ENCODE data around the gene CHD6. TPM values are rescaled to one million over a fixed set of nuclear protein-coding genes. Genes with fewer than 3 reads are reported as not detected.

The CHD6 gene
- total RNA-seq, 1 experiment from 2014 or later = 51.1 TPM

GRCh38 chr20:41594514-41595322, 23.5 kb downstream of the CHD6 start:
- Histone ChIP-seq H3K36me3 (ENCODE audit: low read depth) (peaks cover 14% of the 10 kb centered on the region; the same call in 1 of the 2 replicates), H4K20me1 (ENCODE audit: insufficient read depth) (no peaks in the 10 kb centered on the region), H3K27ac (no peak overlapping the region), H2AFZ (no peak overlapping the region), H3K9me3 (ENCODE audit: insufficient read depth, low read depth) (peaks cover 10% of the 10 kb centered on the region; the same call in 1 of the 2 replicates), H3K79me2 (ENCODE audit: low read depth) (peaks cover 64% of the 10 kb centered on the region), H3F3A (ENCODE audit: insufficient read depth, low read depth) (no peaks in the 10 kb centered on the region), H3K9me2 (ENCODE audit: insufficient read depth) (no peaks in the 10 kb centered on the region), H3K4me3 (no peak overlapping the region), H3K4me2 (no peak overlapping the region), H3K27me3 (ENCODE audit: insufficient read depth, low read depth) (no peaks in the 10 kb centered on the region), H3K4me1 (replicated peaks; ENCODE audit: insufficient read depth) (no peaks in the 10 kb centered on the region)
- DNase-seq = no peak
- ChIA-PET POLR2A (ENCODE audit: unreplicated experiment) (no interaction called here), CTCF (no interaction called here)
- BruUV-seq (replicated peaks) = no TSS peak
- TF ChIP-seq EZH2 (IDR thresholded peaks at IDR 0.05; ENCODE audit: low read depth) = no peak
- no peak for TF ChIP-seq CTCF (conservative IDR thresholded peaks at IDR 0.05)
- intact Hi-C loops (cut with micrococcal nuclease; ENCODE audit: unreplicated experiment) = no loop called here

- no peaks in the 10 kb centered on the region for H3K4me1 ChIP-seq (replicated peaks; ENCODE audit: insufficient read depth)
- H3K36me3 ChIP-seq (ENCODE audit: low read depth) = peaks cover 10% of the 10 kb centered on the region; the same call in 1 of the 2 replicates
- no peak for DNase-seq
- no peaks in the 10 kb centered on the region for H3F3A ChIP-seq (ENCODE audit: insufficient read depth, low read depth)
- no peaks in the 10 kb centered on the region for H3K27me3 ChIP-seq (ENCODE audit: insufficient read depth, low read depth)
- H3K4me3 ChIP-seq = no peak overlapping the region
- no peak overlapping the region for H3K4me2 ChIP-seq
- H3K79me2 ChIP-seq (ENCODE audit: low read depth) = peaks cover 54% of the 10 kb centered on the region
- intact Hi-C loops (cut with micrococcal nuclease; ENCODE audit: unreplicated experiment) = no loop called here
- no peaks in the 10 kb centered on the region for H3K9me2 ChIP-seq (ENCODE audit: insufficient read depth)
- no peak overlapping the region for H3K27ac ChIP-seq
- TF ChIP-seq CTCF (conservative IDR thresholded peaks at IDR 0.05) = no peak
- TF ChIP-seq EZH2 (IDR thresholded peaks at IDR 0.05; ENCODE audit: low read depth) = no peak
- no peaks in the 10 kb centered on the region for H3K9me3 ChIP-seq (ENCODE audit: insufficient read depth, low read depth)
- ChIA-PET POLR2A (ENCODE audit: unreplicated experiment) (no interaction called here), CTCF (no interaction called here)
- H4K20me1 ChIP-seq (ENCODE audit: insufficient read depth) = no peaks in the 10 kb centered on the region
- no peak overlapping the region for H2AFZ ChIP-seq
- no TSS peak for BruUV-seq (replicated peaks)
Measured at GRCh38 chr20:41592516-41593216, 25.5 kb downstream of the CHD6 start.

- Histone ChIP-seq H3K27me3 (ENCODE audit: insufficient read depth, low read depth) (no peaks in the 10 kb centered on the region), H3K79me2 (ENCODE audit: low read depth) (peaks cover 65% of the 10 kb centered on the region), H3K4me3 (no peak overlapping the region), H3F3A (ENCODE audit: insufficient read depth, low read depth) (no peaks in the 10 kb centered on the region), H3K4me1 (replicated peaks; ENCODE audit: insufficient read depth) (no peaks in the 10 kb centered on the region), H2AFZ (no peak overlapping the region), H3K9me3 (ENCODE audit: insufficient read depth, low read depth) (peaks cover 12% of the 10 kb centered on the region; the same call in 1 of the 2 replicates), H3K27ac (no peak overlapping the region), H3K36me3 (ENCODE audit: low read depth) (0 out of 2 replicates have a peak, but pooled peaks cover 3% of the 10 kb centered on the region), H3K4me2 (no peak overlapping the region), H3K9me2 (ENCODE audit: insufficient read depth) (no peaks in the 10 kb centered on the region), H4K20me1 (ENCODE audit: insufficient read depth) (peaks cover 17% of the 10 kb centered on the region)
- CTCF ChIA-PET = no interaction called here
- TF ChIP-seq EZH2 (IDR thresholded peaks at IDR 0.05; ENCODE audit: low read depth) (no peak), CTCF (conservative IDR thresholded peaks at IDR 0.05) (no peak)
- POLR2A ChIA-PET (ENCODE audit: unreplicated experiment) = no interaction called here
- DNase-seq = no peak
- BruUV-seq (replicated peaks) = no TSS peak
- intact Hi-C loops (cut with micrococcal nuclease; ENCODE audit: unreplicated experiment) = no loop called here
Measured at GRCh38 chr20:41587956-41588355, 30.2 kb downstream of the CHD6 start.

All from PC-9 (cell line).